H54 (cell line): ENCODE measurements around the gene EME1.
A peak's percentile ranks its signal among the peaks of the same experiment; 100 is the strongest.

ENCODE experiments used
- DNase-seq: peaks from one replicate; pipeline ENCODE4 v3.0.0; 2011; ENCODE audit warnings: low spot score, mixed read lengths; ENCODE audit not compliant: insufficient read length
- FAIRE-seq: peaks from 3 replicates; lab custom pipeline; 2011; peaks lifted over from hg19 to GRCh38; lab: Jason Lieb, UNC
- POLR2A ChIP-seq: IDR thresholded peaks from 2 replicates; pipeline ENCODE4 v1.6.1; 2011; ENCODE audit warnings: low read depth, mild to moderate bottlenecking, low read length

Gene EME1

GRCh38 chr17:50354198-50354597, 18.8 kb upstream of the EME1 start:
- DNase-seq (no peak), FAIRE-seq (no peak)
- TF ChIP-seq POLR2A = no peak

GRCh38 chr17:50354776-50355175, 18.3 kb upstream of the EME1 start:
- TF ChIP-seq POLR2A = no peak
- DNase-seq (no peak), FAIRE-seq (no peak)

GRCh38 chr17:50355336-50355700, 17.7 kb upstream of the EME1 start:
- DNase-seq (no peak), FAIRE-seq (no peak)
- no peak for TF ChIP-seq POLR2A

DNA sequence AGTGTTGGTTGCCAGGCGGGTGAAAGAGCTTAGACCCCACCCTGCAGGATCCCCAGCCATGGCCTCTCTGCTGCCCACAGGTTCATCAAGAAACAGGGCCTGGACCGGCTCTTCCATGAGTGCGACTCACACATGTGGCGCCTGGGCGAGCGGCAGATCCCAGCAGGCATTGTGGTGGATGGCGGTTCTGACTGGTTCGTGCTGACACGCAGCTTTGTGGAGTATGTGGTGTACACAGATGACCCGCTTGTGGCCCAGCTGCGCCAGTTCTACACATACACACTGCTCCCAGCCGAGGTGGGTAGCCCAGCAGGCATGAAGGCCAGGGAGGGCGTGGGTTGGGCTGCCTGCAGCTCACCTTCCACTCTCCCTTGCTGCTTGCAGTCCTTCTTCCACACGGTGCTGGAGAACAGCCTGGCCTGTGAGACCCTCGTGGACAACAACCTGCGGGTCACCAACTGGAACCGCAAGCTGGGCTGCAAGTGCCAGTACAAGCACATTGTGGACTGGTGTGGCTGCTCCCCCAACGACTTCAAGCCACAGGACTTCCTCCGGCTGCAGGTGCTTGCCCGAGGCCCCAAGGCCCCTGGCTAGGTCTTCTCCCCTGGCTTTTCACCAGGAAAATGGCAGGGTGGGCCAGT, 17.2 kb upstream of the EME1 start:
- no peak for DNase-seq
- TF ChIP-seq POLR2A = no peak
- no peak for FAIRE-seq

GRCh38 chr17:50356418-50356817, 16.6 kb upstream of the EME1 start:
- DNase-seq (no peak), FAIRE-seq (no peak)

GRCh38 chr17:50356892-50357510, 16.0 kb upstream of the EME1 start:
- TF ChIP-seq POLR2A = no peak
- FAIRE-seq = no peak
- no peak for DNase-seq

More at GRCh38 chr17:50356418-50356817, 16.6 kb upstream of the EME1 start:
- 0 out of 2 replicates have a peak, but pooled peaks have one; percentile 8 for TF ChIP-seq POLR2A

- DNase-seq (no peak), FAIRE-seq (no peak)
- TF ChIP-seq POLR2A = no peak
These were observed 14.9 kb upstream of the EME1 start for GRCh38 chr17:50358177-50358576.

- DNase-seq (no peak), FAIRE-seq (no peak)
- TF ChIP-seq POLR2A = no peak
These were observed 13.9 kb upstream of the EME1 start for GRCh38 chr17:50359005-50359699.

DNA sequence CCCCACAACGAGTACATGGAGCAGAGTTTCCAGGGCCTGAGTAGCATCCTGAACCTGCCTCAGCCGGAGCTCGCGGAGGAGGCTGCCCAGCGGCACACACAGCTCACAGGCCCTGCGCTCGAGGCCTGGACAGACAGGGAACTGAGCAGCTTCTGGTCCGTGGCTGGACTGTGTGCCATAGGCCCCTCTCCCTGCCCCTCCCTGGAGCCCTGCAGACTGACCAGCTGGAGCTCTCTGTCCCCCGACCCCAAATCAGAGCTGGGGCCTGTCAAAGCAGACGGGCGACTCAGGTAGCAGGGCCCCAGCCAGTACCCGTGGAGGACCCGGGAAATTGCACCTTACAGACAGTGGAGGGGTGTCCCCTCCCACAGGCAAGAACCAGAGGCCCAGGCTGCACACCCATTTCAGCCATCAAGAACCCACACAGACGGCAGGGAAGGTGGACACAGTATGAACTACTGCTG, 13.0 kb upstream of the EME1 start:
- FAIRE-seq = no peak
- no peak for DNase-seq
- TF ChIP-seq POLR2A = no peak

- DNase-seq = no peak
- no peak for FAIRE-seq
- TF ChIP-seq POLR2A = no peak
These were observed 12.4 kb upstream of the EME1 start for GRCh38 chr17:50360486-50361115.

GRCh38 chr17:50361561-50362480, 11.2 kb upstream of the EME1 start:
- DNase-seq (peak; percentile 83), FAIRE-seq (peak; percentile 11)
- TF ChIP-seq POLR2A = no peak

DNA sequence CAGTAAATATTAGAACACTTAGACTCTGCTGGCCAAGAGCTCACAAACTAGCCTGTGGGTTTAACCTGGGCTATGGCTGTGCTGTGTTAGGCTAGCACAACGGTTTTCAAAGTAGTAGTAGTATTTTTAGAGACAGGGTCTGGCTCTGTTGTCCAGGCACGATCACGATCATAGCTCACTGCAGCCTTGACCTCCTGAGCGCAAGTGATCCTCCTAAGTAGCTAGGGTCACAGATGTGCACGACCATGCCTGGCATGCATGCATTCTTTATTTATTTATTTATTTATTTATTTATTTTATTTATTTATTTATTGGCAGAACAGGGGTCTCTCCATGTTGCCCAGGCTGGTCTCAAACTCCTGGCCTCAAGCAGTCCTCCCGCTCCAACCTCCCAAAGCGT, 10.4 kb upstream of the EME1 start:
- TF ChIP-seq POLR2A = no peak
- DNase-seq (no peak), FAIRE-seq (no peak)

DNA sequence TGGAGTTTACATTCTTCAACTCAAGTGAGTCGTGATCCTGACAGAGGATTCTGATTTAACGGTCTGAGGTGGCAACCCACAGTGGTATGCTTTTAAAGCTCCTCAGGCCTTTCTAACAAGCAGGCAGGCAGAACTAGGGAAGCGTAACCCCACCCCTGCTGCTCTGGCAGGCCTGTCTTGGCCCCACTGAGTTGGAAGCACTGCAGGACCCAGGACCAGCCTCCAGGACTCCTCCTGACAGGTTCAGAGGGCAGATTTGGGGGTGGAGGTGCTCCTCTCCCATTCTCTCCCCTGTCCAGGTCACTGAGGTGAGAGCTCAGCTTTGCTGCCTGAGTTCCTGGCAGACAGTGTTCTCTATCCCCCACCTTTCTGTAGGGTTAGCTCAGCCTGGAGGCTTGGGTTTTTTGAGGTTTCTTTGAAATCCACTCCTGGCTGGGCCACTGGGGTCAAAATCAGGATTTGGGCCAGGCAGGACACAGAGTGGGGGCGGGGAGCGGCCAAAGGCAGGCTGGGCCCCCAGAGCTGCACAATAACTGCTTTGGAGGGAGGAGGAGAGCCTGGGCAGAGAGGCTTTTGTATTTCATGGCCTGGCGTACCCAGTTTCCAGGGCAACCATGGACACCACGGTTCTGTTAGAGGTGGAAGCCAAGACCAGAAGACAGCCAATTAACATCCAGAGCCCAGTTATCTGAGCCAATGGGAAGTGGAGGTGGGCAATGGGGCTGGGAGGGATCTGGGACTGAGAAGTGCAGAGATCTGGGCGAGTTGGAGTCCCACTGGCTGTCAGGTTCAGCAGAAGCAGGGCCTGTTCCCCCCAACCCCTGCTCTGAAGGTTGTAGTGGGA, 9.6 kb upstream of the EME1 start:
- FAIRE-seq (no peak), DNase-seq (no peak)
- no peak for TF ChIP-seq POLR2A
